ENCODE measurements around the gene TBC1D8B. TPM values are rescaled to one million over a fixed set of nuclear protein-coding genes. Genes with fewer than 3 reads are reported as not detected.

Gene TBC1D8B
- total RNA-seq, 6 experiments from 2014 or later: 14.4 to 18.0 (median 14.7) TPM

GRCh38 chrX:106899276-106899675 lies 96.8 kb downstream of the TBC1D8B start:
- Mint-ChIP-seq H3K9me3 (no peaks in the 10 kb centered on the region), H3K27me3 (ENCODE audit: insufficient read depth) (peaks cover 3% of the 10 kb centered on the region; the same call in 1 of the 2 replicates), H3K27ac (no peak overlapping the region), H3K4me3 (no peak overlapping the region), H3K4me1 (ENCODE audit: low read depth) (peaks cover 54% of the 10 kb centered on the region), H3K36me3 (ENCODE audit: low read depth) (no peaks in the 10 kb centered on the region)
- TF ChIP-seq, protein P1, sequence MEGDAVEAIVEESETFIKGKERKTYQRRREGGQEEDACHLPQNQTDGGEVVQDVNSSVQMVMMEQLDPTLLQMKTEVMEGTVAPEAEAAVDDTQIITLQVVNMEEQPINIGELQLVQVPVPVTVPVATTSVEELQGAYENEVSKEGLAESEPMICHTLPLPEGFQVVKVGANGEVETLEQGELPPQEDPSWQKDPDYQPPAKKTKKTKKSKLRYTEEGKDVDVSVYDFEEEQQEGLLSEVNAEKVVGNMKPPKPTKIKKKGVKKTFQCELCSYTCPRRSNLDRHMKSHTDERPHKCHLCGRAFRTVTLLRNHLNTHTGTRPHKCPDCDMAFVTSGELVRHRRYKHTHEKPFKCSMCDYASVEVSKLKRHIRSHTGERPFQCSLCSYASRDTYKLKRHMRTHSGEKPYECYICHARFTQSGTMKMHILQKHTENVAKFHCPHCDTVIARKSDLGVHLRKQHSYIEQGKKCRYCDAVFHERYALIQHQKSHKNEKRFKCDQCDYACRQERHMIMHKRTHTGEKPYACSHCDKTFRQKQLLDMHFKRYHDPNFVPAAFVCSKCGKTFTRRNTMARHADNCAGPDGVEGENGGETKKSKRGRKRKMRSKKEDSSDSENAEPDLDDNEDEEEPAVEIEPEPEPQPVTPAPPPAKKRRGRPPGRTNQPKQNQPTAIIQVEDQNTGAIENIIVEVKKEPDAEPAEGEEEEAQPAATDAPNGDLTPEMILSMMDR (IDR thresholded peaks at IDR 0.05): no peak
- no peak for DNase-seq

GRCh38 chrX:106899841-106900240 lies 97.4 kb downstream of the TBC1D8B start:
- TF ChIP-seq, protein P1 (IDR thresholded peaks at IDR 0.05): no peak
- Mint-ChIP-seq H3K4me3 (no peak overlapping the region), H3K27ac (no peak overlapping the region)

GRCh38 chrX:106901341-106901740 lies 98.9 kb downstream of the TBC1D8B start:
- no peak for DNase-seq
- Mint-ChIP-seq H3K27ac (no peak overlapping the region), H3K4me1 (ENCODE audit: low read depth) (peaks cover 35% of the 10 kb centered on the region), H3K27me3 (ENCODE audit: insufficient read depth) (peaks cover 3% of the 10 kb centered on the region; the same call in 1 of the 2 replicates), H3K4me3 (no peak overlapping the region), H3K9me3 (no peaks in the 10 kb centered on the region), H3K36me3 (ENCODE audit: low read depth) (no peaks in the 10 kb centered on the region)
- TF ChIP-seq, protein P1 (IDR thresholded peaks at IDR 0.05): no peak

More at GRCh38 chrX:106899841-106900240, 97.4 kb downstream of the TBC1D8B start:
- peak; percentile 44 for DNase-seq
- peaks cover 3% of the 10 kb centered on the region; the same call in 1 of the 2 replicates for H3K27me3 Mint-ChIP-seq (ENCODE audit: insufficient read depth)
- no peaks in the 10 kb centered on the region for H3K9me3 Mint-ChIP-seq
- no peaks in the 10 kb centered on the region for H3K36me3 Mint-ChIP-seq (ENCODE audit: low read depth)
- peaks cover 50% of the 10 kb centered on the region for H3K4me1 Mint-ChIP-seq (ENCODE audit: low read depth)

DNA sequence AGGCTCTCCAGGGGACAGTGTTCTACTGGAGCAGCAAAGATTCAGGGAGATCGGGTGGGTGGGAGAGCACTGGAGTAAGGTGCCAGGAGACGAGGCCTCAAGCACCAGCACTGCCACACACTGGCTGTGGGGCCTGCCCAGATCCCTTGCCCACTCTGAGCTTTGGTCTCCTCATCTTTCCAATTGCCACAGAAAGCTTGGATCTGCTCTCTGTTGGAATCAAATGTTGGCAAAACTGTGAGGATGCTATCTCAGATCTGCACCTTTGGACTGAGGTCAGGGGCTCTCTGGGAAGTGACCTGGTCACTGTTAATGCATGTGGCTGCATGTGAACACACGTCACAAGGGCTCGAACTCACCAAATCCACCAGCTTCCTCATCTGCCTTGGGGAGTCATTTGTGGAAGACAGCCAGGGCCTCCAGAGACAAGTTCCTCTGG lies 99.3 kb downstream of the TBC1D8B start:
- no peaks in the 10 kb centered on the region for H3K36me3 Mint-ChIP-seq (ENCODE audit: low read depth)
- no peak overlapping the region for H3K4me3 Mint-ChIP-seq
- no peak overlapping the region for H3K27ac Mint-ChIP-seq
- TF ChIP-seq, protein P1 (IDR thresholded peaks at IDR 0.05): no peak
- DNase-seq: no peak
- H3K27me3 Mint-ChIP-seq (ENCODE audit: insufficient read depth): peaks cover 3% of the 10 kb centered on the region
- H3K4me1 Mint-ChIP-seq (ENCODE audit: low read depth): peaks cover 33% of the 10 kb centered on the region
- H3K9me3 Mint-ChIP-seq: no peaks in the 10 kb centered on the region

- TF ChIP-seq, protein P1 (IDR thresholded peaks at IDR 0.05): no peak
- H3K27ac Mint-ChIP-seq: no peak overlapping the region
- no peaks in the 10 kb centered on the region for H3K9me3 Mint-ChIP-seq
- H3K27me3 Mint-ChIP-seq (ENCODE audit: insufficient read depth): peaks cover 3% of the 10 kb centered on the region
- no peak for DNase-seq
- H3K4me1 Mint-ChIP-seq (ENCODE audit: low read depth): peaks cover 26% of the 10 kb centered on the region
- no peaks in the 10 kb centered on the region for H3K36me3 Mint-ChIP-seq (ENCODE audit: low read depth)
- no peak overlapping the region for H3K4me3 Mint-ChIP-seq
These were observed 100.2 kb downstream of the TBC1D8B start for GRCh38 chrX:106902684-106903083.
